Ishikawa (cell line): Measurements from ENCODE around the gene HDLBP.

Experiments used
- CEBPB ChIP-seq: IDR thresholded peaks from 2 replicates; pipeline ENCODE4 v1.6.1; 2012
- CREB1 ChIP-seq: IDR thresholded peaks from 2 replicates; pipeline ENCODE4 v1.6.1; 2012; ENCODE audit warnings: low read depth
- EGR1 ChIP-seq: IDR thresholded peaks from 2 replicates; pipeline ENCODE4 v1.6.1; 2012
- EP300 ChIP-seq: IDR thresholded peaks from 2 replicates; pipeline ENCODE4 v1.6.1; 2012; ENCODE audit warnings: borderline replicate concordance
- FOXM1 ChIP-seq: IDR thresholded peaks from 2 replicates; pipeline ENCODE4 v1.6.1; 2012; ENCODE audit warnings: low read depth, borderline replicate concordance
- MAX ChIP-seq: IDR thresholded peaks from 2 replicates; pipeline ENCODE4 v1.6.1; 2012
- NFIC ChIP-seq: IDR thresholded peaks from 2 replicates; pipeline ENCODE4 v1.6.1; 2012
- RAD21 ChIP-seq: IDR thresholded peaks from 2 replicates; pipeline ENCODE4 v1.6.1; 2012; ENCODE audit warnings: low read depth
- REST ChIP-seq: IDR thresholded peaks from 2 replicates; pipeline ENCODE4 v1.6.1; 2012; ENCODE audit warnings: low read depth, mild to moderate bottlenecking
- TAF1 ChIP-seq: IDR thresholded peaks from 2 replicates; pipeline ENCODE4 v1.6.1; 2012; ENCODE audit warnings: low read depth, mild to moderate bottlenecking
- TCF12 ChIP-seq: IDR thresholded peaks from 2 replicates; pipeline ENCODE4 v1.6.1; 2012; ENCODE audit warnings: low read depth
- TEAD4 ChIP-seq: IDR thresholded peaks from 2 replicates; pipeline ENCODE4 v1.6.1; 2012
- USF1 ChIP-seq: IDR thresholded peaks from 2 replicates; pipeline ENCODE4 v1.6.1; 2012
- YY1 ChIP-seq: IDR thresholded peaks from 2 replicates; pipeline ENCODE4 v1.6.1; 2012; ENCODE audit warnings: low read depth
- ZBTB7A ChIP-seq: IDR thresholded peaks from 2 replicates; pipeline ENCODE4 v1.6.1; 2012; ENCODE audit warnings: low read depth

The HDLBP gene

GRCh38 chr2:241329669-241330615, 14.5 kb upstream of the HDLBP start:
- TF ChIP-seq EGR1, result no peak
- no peak for TF ChIP-seq TEAD4
- TF ChIP-seq NFIC, result no peak
- no peak for TF ChIP-seq REST
- no peak for TF ChIP-seq FOXM1
- TF ChIP-seq CEBPB, result no peak
- no peak for TF ChIP-seq TCF12
- TF ChIP-seq YY1, result no peak
- no peak for TF ChIP-seq TAF1
- TF ChIP-seq MAX, result no peak
- no peak for TF ChIP-seq CREB1

- TF ChIP-seq TAF1 (no peak), CEBPB (no peak), RAD21 (no peak), EGR1 (no peak), CREB1 (no peak), REST (no peak), NFIC (no peak), EP300 (no peak), FOXM1 (no peak), TEAD4 (no peak), MAX (no peak), USF1 (no peak), ZBTB7A (no peak), YY1 (no peak), TCF12 (no peak)
Measured at GRCh38 chr2:241325257-241325656, 9.8 kb upstream of the HDLBP start.

GRCh38 chr2:241324775-241325174, 9.3 kb upstream of the HDLBP start:
- no peak for TF ChIP-seq RAD21
- TF ChIP-seq TEAD4, result no peak
- no peak for TF ChIP-seq TAF1
- no peak for TF ChIP-seq NFIC
- no peak for TF ChIP-seq CREB1
- no peak for TF ChIP-seq CEBPB
- no peak for TF ChIP-seq ZBTB7A
- no peak for TF ChIP-seq REST
- no peak for TF ChIP-seq USF1
- no peak for TF ChIP-seq TCF12
- TF ChIP-seq FOXM1, result no peak
- TF ChIP-seq EGR1, result no peak
- no peak for TF ChIP-seq EP300
- TF ChIP-seq YY1, result no peak

- TF ChIP-seq TEAD4 (no peak), CEBPB (no peak), FOXM1 (no peak), EP300 (no peak), EGR1 (no peak), YY1 (no peak), NFIC (no peak)
Measured at GRCh38 chr2:241323778-241324177, 8.3 kb upstream of the HDLBP start.
